Fibroblast of mammary gland (primary cell): ENCODE data around the gene PPP3CA.

ENCODE experiments used
- DNase-seq: peaks from one replicate; pipeline ENCODE4 v3.0.0-alpha.2; 2010; ENCODE audit warnings: low read depth
- H3K4me3 ChIP-seq: 2 replicates; pipeline ENCODE4 v1.5.1; 2011; ENCODE audit warnings: low read depth, mild to moderate bottlenecking, low read length, moderate library complexity; ENCODE audit not compliant: control insufficient read depth
- TF ChIP-seq, protein P1 (sequence below): conservative IDR thresholded peaks from 2 replicates; pipeline ENCODE4 v1.5.1; 2011; ENCODE audit warnings: low read depth, low read length, inconsistent platforms; ENCODE audit not compliant: control insufficient read depth, insufficient read depth

Gene PPP3CA

DNA sequence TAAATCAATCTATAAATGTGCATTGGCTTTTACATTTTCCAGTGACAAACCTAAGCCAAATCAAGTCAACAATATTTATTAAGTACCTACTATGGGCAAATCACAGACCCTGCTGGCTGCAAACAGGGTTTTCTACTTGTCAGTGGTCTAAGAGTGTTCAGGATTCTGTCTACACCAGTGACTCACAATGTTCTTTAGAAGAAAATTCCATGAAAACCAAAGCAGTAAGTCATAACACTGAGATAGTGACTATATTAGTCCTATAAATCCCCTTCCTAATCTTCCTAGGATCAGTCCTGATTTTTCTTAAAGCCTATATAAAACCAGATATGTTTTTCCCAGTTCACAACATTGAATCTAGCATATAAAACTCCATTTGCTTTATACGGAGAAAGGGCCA is 69.7 kb downstream of the PPP3CA start:
- TF ChIP-seq, protein P1, sequence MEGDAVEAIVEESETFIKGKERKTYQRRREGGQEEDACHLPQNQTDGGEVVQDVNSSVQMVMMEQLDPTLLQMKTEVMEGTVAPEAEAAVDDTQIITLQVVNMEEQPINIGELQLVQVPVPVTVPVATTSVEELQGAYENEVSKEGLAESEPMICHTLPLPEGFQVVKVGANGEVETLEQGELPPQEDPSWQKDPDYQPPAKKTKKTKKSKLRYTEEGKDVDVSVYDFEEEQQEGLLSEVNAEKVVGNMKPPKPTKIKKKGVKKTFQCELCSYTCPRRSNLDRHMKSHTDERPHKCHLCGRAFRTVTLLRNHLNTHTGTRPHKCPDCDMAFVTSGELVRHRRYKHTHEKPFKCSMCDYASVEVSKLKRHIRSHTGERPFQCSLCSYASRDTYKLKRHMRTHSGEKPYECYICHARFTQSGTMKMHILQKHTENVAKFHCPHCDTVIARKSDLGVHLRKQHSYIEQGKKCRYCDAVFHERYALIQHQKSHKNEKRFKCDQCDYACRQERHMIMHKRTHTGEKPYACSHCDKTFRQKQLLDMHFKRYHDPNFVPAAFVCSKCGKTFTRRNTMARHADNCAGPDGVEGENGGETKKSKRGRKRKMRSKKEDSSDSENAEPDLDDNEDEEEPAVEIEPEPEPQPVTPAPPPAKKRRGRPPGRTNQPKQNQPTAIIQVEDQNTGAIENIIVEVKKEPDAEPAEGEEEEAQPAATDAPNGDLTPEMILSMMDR: no peak
- peak; percentile 81 for DNase-seq
- no peak overlapping the region for H3K4me3 ChIP-seq

DNA sequence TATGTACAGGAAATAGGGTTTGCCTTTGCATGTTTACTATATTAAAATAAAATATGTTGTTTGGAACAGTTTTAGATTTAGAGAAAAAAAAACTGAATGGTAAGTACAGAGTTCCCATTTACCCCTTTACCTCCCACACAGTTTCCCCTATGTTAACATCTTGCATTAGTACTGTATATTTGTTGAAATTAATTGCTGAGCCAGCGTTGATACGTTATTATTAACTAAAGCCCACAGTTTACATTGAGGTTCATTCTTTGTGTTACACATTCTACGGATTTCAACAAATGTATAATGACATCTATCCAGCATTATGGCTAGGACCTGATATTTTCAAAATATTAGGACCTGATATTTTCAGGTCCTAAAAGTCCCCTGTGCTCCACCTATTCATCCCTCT is 70.7 kb downstream of the PPP3CA start:
- no peak overlapping the region for H3K4me3 ChIP-seq
- TF ChIP-seq, protein P1: no peak
- DNase-seq: no peak

DNA sequence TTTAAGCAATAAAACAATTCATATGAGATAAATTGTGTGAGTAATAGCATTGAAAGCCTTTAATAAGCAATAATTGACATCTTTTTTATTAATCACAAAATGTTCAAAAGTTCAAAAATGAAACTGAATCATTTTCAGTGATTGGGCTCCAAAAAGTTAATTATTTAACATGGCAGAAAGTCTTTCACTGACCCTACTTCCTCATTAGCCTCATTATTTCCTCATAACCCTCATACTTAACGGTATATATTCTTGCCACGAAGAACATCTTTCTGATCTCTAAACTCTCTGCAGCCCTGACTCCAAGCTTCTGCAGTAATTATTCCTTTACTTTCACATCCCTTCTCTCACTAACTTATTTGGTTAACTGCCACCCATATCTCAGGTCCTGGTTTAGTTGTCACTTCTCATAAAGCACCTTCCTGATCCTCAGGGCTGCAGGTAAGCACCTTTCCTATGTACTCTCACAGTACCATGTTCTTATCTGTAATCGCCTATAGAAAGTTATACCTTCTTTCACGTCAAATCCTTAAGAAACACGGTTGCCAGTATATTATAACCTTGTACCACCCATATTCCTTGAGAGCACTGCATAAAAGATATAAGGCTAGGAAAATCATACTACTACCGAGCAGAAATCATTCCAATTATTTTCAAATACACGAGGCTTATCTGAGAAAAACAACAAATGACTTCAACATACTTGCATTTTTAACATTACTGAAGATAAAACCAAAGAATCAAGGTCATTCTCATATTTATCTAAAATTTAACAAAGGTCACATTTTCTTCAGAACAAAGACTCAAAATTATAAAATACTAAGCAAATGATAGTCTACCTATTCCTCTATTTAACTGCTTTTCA is 72.2 kb downstream of the PPP3CA start:
- no peak for DNase-seq
- H3K4me3 ChIP-seq: no peak overlapping the region
- TF ChIP-seq, protein P1: no peak

DNA sequence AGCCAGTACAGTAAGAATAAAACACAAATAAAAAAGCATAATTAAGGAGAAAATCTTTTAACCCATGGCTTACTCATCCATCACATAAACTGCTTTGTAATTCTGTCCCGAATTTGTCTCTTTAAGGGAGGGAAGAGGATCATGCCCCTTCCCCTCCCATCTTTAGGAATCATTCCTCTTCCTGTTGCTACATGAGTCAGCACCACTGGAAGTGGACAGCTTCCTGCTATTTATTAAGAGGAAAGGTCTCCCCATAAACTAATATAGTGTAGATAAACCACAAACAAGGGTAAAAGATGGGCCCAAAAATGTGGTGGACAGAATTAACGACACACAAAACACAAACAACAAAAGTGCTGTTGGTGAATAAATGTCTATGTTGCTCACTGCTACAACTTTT is 75.8 kb downstream of the PPP3CA start:
- no peak overlapping the region for H3K4me3 ChIP-seq
- TF ChIP-seq, protein P1: no peak
- DNase-seq: peak; percentile 21

DNA sequence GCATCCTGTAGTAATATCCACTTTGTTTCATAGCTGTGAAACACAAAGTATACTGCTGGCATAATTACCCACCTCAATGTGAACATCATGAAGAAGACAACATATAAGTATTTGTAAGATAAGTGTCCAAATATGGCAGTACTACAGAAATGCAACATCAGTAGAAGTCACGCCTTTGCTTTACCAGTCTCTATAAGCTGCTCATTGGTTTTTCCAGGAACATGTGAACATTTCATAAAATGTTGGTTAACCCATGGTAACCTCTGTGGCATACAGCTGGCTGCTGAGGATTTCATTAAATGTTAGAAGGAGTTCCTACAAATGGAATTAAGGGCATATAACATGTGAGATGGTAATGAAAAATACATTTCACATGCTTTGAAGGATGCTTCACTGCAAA is 77.6 kb downstream of the PPP3CA start:
- no peak overlapping the region for H3K4me3 ChIP-seq
- TF ChIP-seq, protein P1: no peak
- no peak for DNase-seq

DNA sequence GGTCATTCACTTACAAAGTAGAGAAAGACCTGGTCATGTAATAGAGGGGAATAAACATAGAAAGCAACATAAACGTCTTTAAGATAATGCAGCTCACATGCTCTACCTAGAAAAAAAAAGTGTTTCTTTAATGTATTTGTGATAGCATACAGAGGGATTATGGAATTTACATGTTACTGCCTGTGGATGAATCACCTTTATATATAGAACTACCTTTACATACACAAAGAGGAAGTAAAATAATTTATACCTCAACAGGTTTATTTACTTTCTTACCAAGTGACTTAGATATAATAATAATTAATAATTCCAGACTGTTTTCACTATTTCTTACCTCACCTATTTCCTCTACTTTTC is 81.5 kb downstream of the PPP3CA start:
- no peak for DNase-seq
- H3K4me3 ChIP-seq: no peak overlapping the region
- TF ChIP-seq, protein P1: no peak
